Heart left ventricle (tissue), 13 donors: ENCODE data around the gene IFITM1.

Source experiments
- POLR2A ChIP-seq, 2 donors: fragments of 450-650 bp; IDR thresholded peaks; one replicate each; pipeline ENCODE4 v1.6.1; 2017; ENCODE audit warnings: antibody characterized with exemption in 2 of 2, mild to moderate bottlenecking in 2 of 2, moderate library complexity in 2 of 2
- TF ChIP-seq, protein P1 (sequence below), 12 donors: fragments of 200-600 bp; sonication (generic) in 4 of 12; IDR thresholded peaks; one replicate each; pipeline versions ENCODE4 v1.5.0 to v1.8.0; 2018 to 2022; ENCODE audit warnings: antibody characterized with exemption in 12 of 12, mild to moderate bottlenecking in 5 of 12
- donor health status: ischemic (EF 13 %, LVEDD 7.1; RV severe dilation, severe dysfunction).
- donor health status: DM: no; HTN: yes; CAD: no.
- donor health status: DM: no; HTN: no; CAD: no.
- donor health status: ischemic (EF 25% LVEDD 6.9; RV normal size, moderate dysfunction).
- donor health status: ischemic (EF 25% LVEDD 5.7; RV mildly dilated, moderate dysfunction).
- donor health status: ischemic (EF 35%, LVEDD 5.7; RV mildly dilated, moderate dysfunction).
- donor health status: nonischemic (EF 11% LVEDD 7.7; RV severe dilation, severe dysfunction).
- donor health status: DM: yes; HTN: yes; CAD: no.
- donor health status: PGD.
- donor health status: ischemic (EF 29% LVEDD 5.4; RV normal size, mild dysfunction).
- donor health status: nonischemic (EF 23%, LVEDD 6.1; RV moderate dilation, normal function).

DNA sequence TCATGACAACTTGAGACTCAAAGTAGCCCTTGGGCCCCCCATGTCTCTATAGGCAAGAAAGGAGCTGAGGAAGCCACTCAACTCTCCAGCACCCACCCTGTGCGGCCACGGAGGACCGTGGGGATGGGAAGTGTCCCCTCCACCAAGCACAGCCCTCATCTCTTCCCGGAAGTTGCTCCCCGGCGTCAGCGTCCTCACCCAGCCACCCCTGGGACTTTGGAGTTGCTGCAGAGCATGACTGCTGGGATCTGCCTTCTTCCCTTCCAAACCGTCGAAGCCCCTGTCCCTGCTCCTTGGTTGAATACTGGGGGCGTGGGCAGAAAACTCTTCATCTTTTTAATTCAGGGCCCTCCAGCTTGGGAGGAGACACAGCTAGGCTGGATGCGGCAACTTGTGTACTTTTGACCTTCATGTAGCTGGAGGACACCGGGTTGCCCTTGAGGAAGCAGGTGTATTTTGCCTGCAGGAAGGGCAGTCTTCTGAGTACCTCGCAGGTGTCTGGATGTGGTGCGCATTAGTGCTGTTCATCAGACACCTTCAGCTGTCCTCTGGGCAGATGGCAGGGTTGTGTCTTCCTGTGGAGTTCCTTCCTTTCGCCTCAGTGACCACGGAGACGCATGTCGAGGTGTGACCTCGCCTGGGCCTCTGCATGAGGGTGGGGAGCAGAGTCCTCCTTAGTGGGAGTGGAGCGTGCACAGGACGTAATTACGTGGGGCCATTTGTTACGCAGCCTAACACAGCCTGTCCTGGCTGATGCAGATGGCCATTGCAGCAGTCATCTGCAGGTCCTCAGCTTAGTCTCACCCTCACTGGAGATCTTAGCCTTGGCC is 19.0 kb downstream of the IFITM1 start:
- TF ChIP-seq, protein P1, sequence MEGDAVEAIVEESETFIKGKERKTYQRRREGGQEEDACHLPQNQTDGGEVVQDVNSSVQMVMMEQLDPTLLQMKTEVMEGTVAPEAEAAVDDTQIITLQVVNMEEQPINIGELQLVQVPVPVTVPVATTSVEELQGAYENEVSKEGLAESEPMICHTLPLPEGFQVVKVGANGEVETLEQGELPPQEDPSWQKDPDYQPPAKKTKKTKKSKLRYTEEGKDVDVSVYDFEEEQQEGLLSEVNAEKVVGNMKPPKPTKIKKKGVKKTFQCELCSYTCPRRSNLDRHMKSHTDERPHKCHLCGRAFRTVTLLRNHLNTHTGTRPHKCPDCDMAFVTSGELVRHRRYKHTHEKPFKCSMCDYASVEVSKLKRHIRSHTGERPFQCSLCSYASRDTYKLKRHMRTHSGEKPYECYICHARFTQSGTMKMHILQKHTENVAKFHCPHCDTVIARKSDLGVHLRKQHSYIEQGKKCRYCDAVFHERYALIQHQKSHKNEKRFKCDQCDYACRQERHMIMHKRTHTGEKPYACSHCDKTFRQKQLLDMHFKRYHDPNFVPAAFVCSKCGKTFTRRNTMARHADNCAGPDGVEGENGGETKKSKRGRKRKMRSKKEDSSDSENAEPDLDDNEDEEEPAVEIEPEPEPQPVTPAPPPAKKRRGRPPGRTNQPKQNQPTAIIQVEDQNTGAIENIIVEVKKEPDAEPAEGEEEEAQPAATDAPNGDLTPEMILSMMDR (IDR thresholded peaks at IDR 0.05), result no peak
- no peak for TF ChIP-seq POLR2A (IDR thresholded peaks at IDR 0.05)
